WTC11 (cell line): Measurements from ENCODE around the gene SLC1A4.

Experiments
- ATF2 ChIP-seq: sonication (generic); formaldehyde crosslinking; IDR thresholded peaks from 2 replicates; pipeline ENCODE4 v1.8.1; 2022; ENCODE audit warnings: low read depth, missing genetic modification reagents, borderline replicate concordance
- CBFB ChIP-seq: sonication (generic); formaldehyde crosslinking; IDR thresholded peaks from 2 replicates; pipeline ENCODE4 v1.8.1; 2022; ENCODE audit warnings: mild to moderate bottlenecking, low read depth, missing genetic modification reagents
- CTCF ChIP-seq: fragments of 200-600 bp; IDR thresholded peaks from 2 replicates; pipeline ENCODE4 v1.8.0; 2022; ENCODE audit warnings: antibody characterized with exemption
- ESRRA ChIP-seq: sonication (generic); formaldehyde crosslinking; IDR thresholded peaks from 2 replicates; pipeline ENCODE4 v1.8.1; 2022; ENCODE audit warnings: mild to moderate bottlenecking, missing genetic modification reagents, borderline replicate concordance
- IRF1 ChIP-seq: sonication (generic); formaldehyde crosslinking; IDR thresholded peaks from 2 replicates; pipeline ENCODE4 v1.8.0; 2023; ENCODE audit warnings: missing genetic modification reagents
- TEAD1 ChIP-seq: sonication (generic); formaldehyde crosslinking; IDR thresholded peaks from 2 replicates; pipeline ENCODE4 v1.8.0; 2022; ENCODE audit warnings: mild to moderate bottlenecking, missing genetic modification reagents
- USF2 ChIP-seq: sonication (generic); formaldehyde crosslinking; IDR thresholded peaks from 2 replicates; pipeline ENCODE4 v1.8.1; 2023; ENCODE audit warnings: mild to moderate bottlenecking, missing genetic modification reagents, moderate library complexity
- ZNF512 ChIP-seq: sonication (generic); formaldehyde crosslinking; IDR thresholded peaks from 2 replicates; pipeline ENCODE4 v1.8.1; 2022; ENCODE audit warnings: missing genetic modification reagents, borderline replicate concordance

GRCh38 chr2:65020943-65021528 is 31.8 kb downstream of the SLC1A4 start:
- TF ChIP-seq ZNF512 (CRISPR knock-in tag) (no peak), CTCF (no peak), ESRRA (CRISPR knock-in tag) (no peak), IRF1 (CRISPR knock-in tag) (no peak), USF2 (no peak), CBFB (CRISPR knock-in tag) (no peak), TEAD1 (CRISPR knock-in tag) (no peak), ATF2 (no peak)
